OCI-LY7 (cell line): Measurements from ENCODE around the gene TTC13. TPM values are rescaled to one million over a fixed set of nuclear protein-coding genes. Genes with fewer than 3 reads are reported as not detected.

Experiments
- BruUV-seq: library from RNA; stranded (reverse); fragments of 400-500 nt; replicated peaks from 2 replicates; lab custom pipeline; 2021; lab: Mats Ljungman, UMichigan
- CTCF ChIA-PET: fragments of 300-600 bp; sonication (Branson Sonifier 250); formaldehyde crosslinking; loops from one replicate; lab custom pipeline; 2022; ENCODE audit warnings: antibody characterized with exemption; ENCODE audit not compliant: unreplicated experiment; lab: Charles Lee
- POLR2A ChIA-PET: fragments of 300-600 bp; sonication (Branson Sonifier 250); formaldehyde crosslinking; loops from one replicate; lab custom pipeline; 2022; ENCODE audit warnings: antibody characterized with exemption; lab: Charles Lee
- DNase-seq: peaks from one replicate; pipeline ENCODE4 v3.0.0-alpha.2; 2015; ENCODE audit warnings: low spot score
- H2AFZ ChIP-seq: fragments of 200-600 bp; sonication (generic), shearing (Covaris generic); 2 replicates; pipeline ENCODE4 v1.6.1; 2014; ENCODE audit warnings: mild to moderate bottlenecking, antibody characterized with exemption, low read length, moderate library complexity
- H3K27ac ChIP-seq: fragments of 200-600 bp; sonication (generic); 2 replicates; pipeline ENCODE4 v1.5.1; 2014; ENCODE audit warnings: mixed run types, low read depth, mild to moderate bottlenecking, moderate library complexity, low read length, inconsistent platforms; ENCODE audit not compliant: poor library complexity, severe bottlenecking
- H3K36me3 ChIP-seq: fragments of 200-600 bp; sonication (generic); 2 replicates; pipeline ENCODE4 v1.6.1; 2014; ENCODE audit warnings: mild to moderate bottlenecking, antibody characterized with exemption, low read length, moderate library complexity, mixed read lengths; ENCODE audit not compliant: insufficient read depth
- H3K4me1 ChIP-seq: fragments of 200-600 bp; sonication (generic); 2 replicates; pipeline ENCODE4 v1.5.1; 2014; ENCODE audit warnings: mild to moderate bottlenecking, low read length; ENCODE audit not compliant: insufficient read depth, poor library complexity, severe bottlenecking
- H3K4me2 ChIP-seq: fragments of 200-600 bp; sonication (generic); 2 replicates; pipeline ENCODE4 v1.6.1; 2014; ENCODE audit warnings: mild to moderate bottlenecking, low read length
- H3K4me3 ChIP-seq: fragments of 200-600 bp; sonication (generic); 2 replicates; pipeline ENCODE4 v1.5.1; 2014; ENCODE audit warnings: mild to moderate bottlenecking, low read depth, low read length; ENCODE audit not compliant: poor library complexity, severe bottlenecking
- H3K79me2 ChIP-seq: fragments of 200-600 bp; sonication (generic); 2 replicates; pipeline ENCODE4 v1.6.1; 2016; ENCODE audit warnings: low read depth, mild to moderate bottlenecking, low read length, moderate library complexity, mixed read lengths; ENCODE audit not compliant: insufficient read depth
- H3K9me2 ChIP-seq: fragments of 200-600 bp; sonication (generic); 2 replicates; pipeline ENCODE4 v1.6.1; 2016; ENCODE audit warnings: mild to moderate bottlenecking, low read length, mixed read lengths; ENCODE audit not compliant: insufficient read depth
- H3K9me3 ChIP-seq: fragments of 200-600 bp; sonication (generic); 2 replicates; pipeline ENCODE4 v1.6.1; 2014; ENCODE audit warnings: mild to moderate bottlenecking, mixed run types, low read length, mixed read lengths
- H4K20me1 ChIP-seq: fragments of 200-600 bp; sonication (generic); 2 replicates; pipeline ENCODE4 v1.6.1; 2014; ENCODE audit warnings: mild to moderate bottlenecking, antibody characterized with exemption, low read length, moderate library complexity, mixed read lengths; ENCODE audit not compliant: insufficient read depth
- EZH2phosphoT487 ChIP-seq: fragments of 200-600 bp; sonication (generic); IDR thresholded peaks from 2 replicates; pipeline ENCODE4 v1.6.1; 2018; ENCODE audit warnings: low read depth, borderline replicate concordance, mild to moderate bottlenecking, mixed run types, antibody characterized with exemption, low read length, moderate library complexity, mixed read lengths
- intact Hi-C: fragments of 100-400 bp; cut with micrococcal nuclease; formaldehyde crosslinking; loops from one replicate; pipeline ENCODE4 v1.10.0; 2022; ENCODE audit not compliant: unreplicated experiment
- total RNA-seq, 2 experiments: library from RNA; depleted of rRNA in 1 of 2; stranded (reverse); fragments of >200 nt in 1 of 2; shearing (Covaris generic) in 1 of 2; gene quantifications; 2 replicates each; pipeline ENCODE4 v1.2.3, GENCODE V29; 2014 to 2022
- TF ChIP-seq, protein P1 (sequence below): fragments of 200-600 bp; sonication (generic); conservative IDR thresholded peaks from 2 replicates; pipeline ENCODE4 v1.5.1; 2014; ENCODE audit warnings: mild to moderate bottlenecking, antibody characterized with exemption, low read length, moderate library complexity, mixed read lengths

The TTC13 gene
- total RNA-seq, 2 experiments from 2014 or later, result 15.4 to 27.2 TPM

DNA sequence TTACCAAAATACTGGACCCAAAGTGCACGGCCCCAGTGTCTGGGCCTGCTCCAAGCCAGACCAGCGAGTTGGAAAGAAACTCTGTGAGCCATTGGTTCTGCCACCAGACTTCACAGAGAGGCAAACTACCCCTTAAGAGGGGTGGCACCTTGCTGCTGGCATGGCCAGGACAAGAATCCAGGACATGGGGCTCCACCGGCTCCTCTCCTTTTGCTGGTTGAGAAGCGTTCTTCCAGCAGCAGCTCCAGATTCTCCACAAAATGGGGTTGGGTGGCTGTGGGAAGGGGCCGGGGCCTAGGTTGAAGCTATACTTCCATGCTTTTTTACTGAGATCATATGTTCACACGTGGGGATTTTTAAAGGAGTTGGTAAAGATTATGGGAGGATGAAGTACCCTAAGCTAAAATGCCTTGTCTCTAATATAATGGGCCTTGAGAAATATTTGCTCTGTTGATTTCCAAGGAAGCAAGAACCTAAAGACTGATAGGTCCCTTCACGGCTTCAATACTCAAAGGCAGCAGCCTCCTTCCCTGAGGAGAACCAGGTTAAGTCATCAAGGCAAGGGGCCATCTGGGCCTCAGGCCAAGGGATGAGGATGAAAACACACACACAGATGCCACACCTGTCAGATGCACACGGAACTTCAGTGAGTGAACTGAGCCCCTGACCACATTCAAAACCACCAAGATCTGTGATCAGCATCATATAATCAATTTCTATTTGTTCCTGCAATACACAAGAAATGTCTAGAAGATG is 113.4 kb downstream of the TTC13 start:
- Histone ChIP-seq H3K4me1 (peaks cover 21% of the 10 kb centered on the region), H3K9me3 (no peaks in the 10 kb centered on the region)

GRCh38 chr1:230864441-230864840 is 114.2 kb downstream of the TTC13 start:
- no peaks in the 10 kb centered on the region for H3K79me2 ChIP-seq
- CTCF ChIA-PET, result no interaction called here
- DNase-seq, result no peak

More for the DNA sequence above, 113.4 kb downstream of the TTC13 start:
- BruUV-seq, result no TSS peak
- H4K20me1 ChIP-seq, result no peaks in the 10 kb centered on the region
- intact Hi-C loops, result loop anchor here (5.0 kb wide), 1 partner anchor 223 kb away; the partner anchor contains the start of gene COG2
- no peaks in the 10 kb centered on the region for H3K36me3 ChIP-seq
- H3K27ac ChIP-seq, result no peak overlapping the region
- no peaks in the 10 kb centered on the region for H3K9me2 ChIP-seq
- no peak for TF ChIP-seq EZH2phosphoT487
- TF ChIP-seq, protein P1, sequence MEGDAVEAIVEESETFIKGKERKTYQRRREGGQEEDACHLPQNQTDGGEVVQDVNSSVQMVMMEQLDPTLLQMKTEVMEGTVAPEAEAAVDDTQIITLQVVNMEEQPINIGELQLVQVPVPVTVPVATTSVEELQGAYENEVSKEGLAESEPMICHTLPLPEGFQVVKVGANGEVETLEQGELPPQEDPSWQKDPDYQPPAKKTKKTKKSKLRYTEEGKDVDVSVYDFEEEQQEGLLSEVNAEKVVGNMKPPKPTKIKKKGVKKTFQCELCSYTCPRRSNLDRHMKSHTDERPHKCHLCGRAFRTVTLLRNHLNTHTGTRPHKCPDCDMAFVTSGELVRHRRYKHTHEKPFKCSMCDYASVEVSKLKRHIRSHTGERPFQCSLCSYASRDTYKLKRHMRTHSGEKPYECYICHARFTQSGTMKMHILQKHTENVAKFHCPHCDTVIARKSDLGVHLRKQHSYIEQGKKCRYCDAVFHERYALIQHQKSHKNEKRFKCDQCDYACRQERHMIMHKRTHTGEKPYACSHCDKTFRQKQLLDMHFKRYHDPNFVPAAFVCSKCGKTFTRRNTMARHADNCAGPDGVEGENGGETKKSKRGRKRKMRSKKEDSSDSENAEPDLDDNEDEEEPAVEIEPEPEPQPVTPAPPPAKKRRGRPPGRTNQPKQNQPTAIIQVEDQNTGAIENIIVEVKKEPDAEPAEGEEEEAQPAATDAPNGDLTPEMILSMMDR, result no peak
- H3K79me2 ChIP-seq, result no peaks in the 10 kb centered on the region
- DNase-seq, result no peak
- H3K4me2 ChIP-seq, result no peak overlapping the region
- H2AFZ ChIP-seq, result no peak overlapping the region
- POLR2A ChIA-PET, result no interaction called here
- CTCF ChIA-PET, result no interaction called here
- no peak overlapping the region for H3K4me3 ChIP-seq

More at GRCh38 chr1:230864441-230864840, 114.2 kb downstream of the TTC13 start:
- Histone ChIP-seq H3K4me2 (no peak overlapping the region), H3K27ac (no peak overlapping the region), H3K4me3 (no peak overlapping the region), H3K4me1 (peaks cover 21% of the 10 kb centered on the region), H4K20me1 (no peaks in the 10 kb centered on the region), H3K36me3 (no peaks in the 10 kb centered on the region), H2AFZ (no peak overlapping the region), H3K9me3 (no peaks in the 10 kb centered on the region), H3K9me2 (no peaks in the 10 kb centered on the region)
- BruUV-seq, result no TSS peak
- POLR2A ChIA-PET, result interaction anchor here (1.6 kb wide), 1 partner anchor 12 kb away, joined by 4 read pairs; no protein-coding TSS in a partner anchor
- intact Hi-C loops, result no loop called here
- no peak for TF ChIP-seq EZH2phosphoT487
- TF ChIP-seq, protein P1, result no peak
